GM21576 (cell line): ENCODE results near the gene RYR3.

Experiments
- ATAC-seq: cut with Tn5 transposase; IDR thresholded peaks from one replicate; pipeline ENCODE4 v1.9.1; 2021; ENCODE audit warnings: mild to moderate bottlenecking, moderate library complexity; ENCODE audit not compliant: unreplicated experiment

RYR3 gene

DNA sequence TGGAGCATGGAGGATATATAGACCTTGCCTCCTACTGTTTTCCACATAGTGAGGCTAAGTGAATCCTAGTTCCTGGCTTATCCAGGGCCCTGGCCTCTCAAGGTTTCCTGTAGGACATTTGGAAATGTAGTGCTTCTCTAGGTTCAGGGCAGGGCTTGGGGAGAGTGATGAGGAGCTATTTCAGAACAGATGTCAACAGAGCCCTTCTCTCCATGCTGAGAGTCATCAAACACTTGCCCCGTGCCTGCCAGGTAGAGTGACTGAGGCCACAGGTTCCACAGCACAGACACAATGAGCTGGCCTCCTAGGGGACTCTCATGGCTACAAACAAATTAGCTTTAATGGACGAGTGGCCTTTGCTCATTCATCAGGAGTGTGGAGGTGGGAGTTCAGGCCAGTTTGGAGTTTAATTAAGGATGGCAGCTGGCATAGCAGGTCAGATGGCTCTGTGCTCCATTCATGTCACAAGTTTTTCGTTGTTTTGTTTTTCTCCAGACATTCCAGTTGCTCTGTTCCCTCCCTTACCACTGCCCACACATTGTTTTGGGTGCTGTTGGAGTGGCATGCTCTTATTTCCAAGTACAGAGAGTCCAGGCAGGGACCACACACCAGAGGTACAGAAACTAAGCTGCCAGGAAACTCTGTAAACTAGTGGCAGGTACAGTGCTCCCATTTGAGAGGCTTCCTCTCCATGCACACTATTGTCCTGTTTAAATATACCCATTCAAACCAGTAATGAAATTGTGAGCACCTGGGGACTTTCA lies 189.8 kb downstream of the RYR3 start:
- no peak for ATAC-seq

GRCh38 chr15:33503681-33504080 lies 192.9 kb downstream of the RYR3 start:
- no peak for ATAC-seq

DNA sequence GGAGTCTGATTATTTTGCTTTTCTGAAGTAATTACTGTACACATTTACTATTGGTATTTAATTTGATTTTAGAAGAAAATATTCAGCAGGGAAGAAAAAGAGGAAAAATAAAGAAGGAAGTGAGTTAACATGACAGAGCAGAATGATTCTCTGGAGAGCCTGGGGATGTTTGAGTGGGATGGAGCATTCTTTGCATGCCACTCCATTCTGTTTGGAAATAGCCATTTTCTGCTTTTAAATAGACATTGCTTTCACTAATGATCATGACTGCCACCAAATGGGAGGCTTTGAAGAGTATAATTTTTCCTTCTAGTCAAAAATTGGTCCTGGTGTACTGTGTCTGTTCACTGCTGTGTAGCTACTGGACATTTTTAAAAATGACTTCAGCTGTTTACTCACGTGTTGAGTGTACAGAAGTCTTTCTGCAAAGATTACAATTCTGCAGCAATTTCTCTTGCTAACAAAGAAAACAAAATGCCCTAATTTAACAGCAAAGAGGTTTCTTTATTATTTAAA lies 196.1 kb downstream of the RYR3 start:
- no peak for ATAC-seq

GRCh38 chr15:33508703-33509102 lies 197.9 kb downstream of the RYR3 start:
- ATAC-seq: no peak

DNA sequence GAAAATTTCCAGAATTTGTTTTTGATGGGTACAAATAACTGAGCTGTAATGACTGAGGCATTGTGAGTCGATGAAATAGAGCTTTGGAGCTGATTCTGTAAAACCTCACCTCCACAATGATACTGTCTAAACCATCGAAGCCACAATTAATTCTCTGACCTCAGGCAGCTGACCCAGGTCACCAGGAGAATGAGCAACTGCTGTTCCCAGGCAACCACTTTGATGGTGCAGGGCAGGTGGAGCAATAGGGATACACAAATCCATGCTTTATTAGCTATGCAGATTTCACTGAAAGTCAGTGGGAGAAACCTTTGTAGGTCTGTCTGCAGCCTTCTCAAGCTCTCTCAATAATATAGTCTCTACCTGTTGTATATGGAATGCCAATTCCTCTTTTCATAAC lies 204.4 kb downstream of the RYR3 start:
- no peak for ATAC-seq

DNA sequence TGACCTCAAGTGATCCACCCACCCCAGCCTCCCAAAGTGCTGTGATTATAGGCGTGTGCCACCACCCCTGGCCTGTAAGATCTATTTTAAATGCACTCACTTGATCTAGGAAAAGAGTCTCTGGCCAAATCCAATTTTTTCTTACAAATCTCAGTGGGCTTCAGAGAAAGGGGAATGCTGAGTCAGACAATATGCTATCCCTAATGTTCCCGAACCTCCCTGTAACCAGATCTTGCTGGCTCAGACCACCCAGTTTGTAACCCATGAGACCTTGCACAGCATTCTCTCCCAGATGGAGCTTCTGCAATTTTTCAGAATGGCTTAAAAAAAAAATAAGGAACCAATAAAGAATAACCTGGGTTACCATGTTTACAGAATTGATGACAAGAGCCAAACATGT lies 205.8 kb downstream of the RYR3 start:
- no peak for ATAC-seq

- no peak for ATAC-seq
Measured at GRCh38 chr15:33517944-33518343, 207.2 kb downstream of the RYR3 start.

DNA sequence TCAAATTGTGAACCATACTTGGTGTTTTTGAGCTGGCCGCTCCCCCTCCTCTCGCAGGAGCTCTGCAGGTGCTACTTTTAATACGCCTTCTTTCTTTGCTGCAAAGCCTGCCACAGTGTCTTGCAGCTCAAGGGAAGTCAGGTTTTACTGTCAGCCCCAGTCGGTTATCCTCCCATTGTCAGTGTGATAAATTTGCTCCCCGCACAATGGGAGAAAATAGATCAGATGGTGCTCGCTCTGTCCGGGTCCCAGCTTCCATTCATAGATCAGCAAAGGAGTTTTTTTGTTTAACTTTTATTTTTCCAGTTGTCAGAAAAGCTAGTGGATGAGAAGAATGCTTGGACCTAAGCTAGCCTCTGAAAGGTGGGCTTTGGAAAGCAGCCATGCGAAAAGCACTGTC lies 207.7 kb downstream of the RYR3 start:
- no peak for ATAC-seq

DNA sequence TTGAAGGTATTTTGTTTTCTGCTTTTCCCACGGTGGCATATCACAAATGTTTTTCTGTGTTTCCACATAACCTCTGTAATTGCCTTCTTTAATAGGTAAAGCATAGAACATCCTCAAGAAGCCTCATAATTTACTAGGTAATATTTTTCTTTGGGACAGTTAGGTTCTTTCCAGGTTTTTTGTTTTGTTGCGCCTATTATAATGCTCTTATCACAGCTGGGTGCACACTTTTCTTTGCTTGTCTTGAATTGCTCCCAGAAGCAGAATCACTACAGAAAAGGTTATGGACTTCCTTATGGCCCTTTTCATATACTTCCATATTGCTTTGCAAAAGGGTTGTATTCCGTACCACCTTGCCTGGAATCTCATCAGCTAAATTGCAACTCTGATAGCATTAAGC lies 213.5 kb downstream of the RYR3 start:
- ATAC-seq: no peak

DNA sequence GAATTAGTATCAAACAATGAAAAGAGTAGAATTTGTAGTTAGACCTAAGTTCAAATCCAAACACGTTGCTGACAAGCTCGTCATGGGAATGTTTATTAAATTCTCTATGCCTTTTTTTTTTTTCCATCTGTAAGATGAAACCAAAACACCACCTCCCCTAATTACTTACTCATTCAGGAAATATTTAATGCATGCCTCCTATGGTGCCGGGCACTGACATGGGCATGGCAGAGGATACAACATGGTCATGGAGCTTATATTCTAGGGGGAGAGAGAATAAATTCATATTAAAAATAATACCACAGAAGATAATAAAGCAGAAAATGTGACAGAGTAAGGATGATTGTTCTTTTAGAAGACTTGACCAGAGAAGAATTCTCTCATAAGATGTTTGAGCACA lies 215.8 kb downstream of the RYR3 start:
- no peak for ATAC-seq

- ATAC-seq: no peak
Measured at GRCh38 chr15:33533197-33533596, 222.4 kb downstream of the RYR3 start.

DNA sequence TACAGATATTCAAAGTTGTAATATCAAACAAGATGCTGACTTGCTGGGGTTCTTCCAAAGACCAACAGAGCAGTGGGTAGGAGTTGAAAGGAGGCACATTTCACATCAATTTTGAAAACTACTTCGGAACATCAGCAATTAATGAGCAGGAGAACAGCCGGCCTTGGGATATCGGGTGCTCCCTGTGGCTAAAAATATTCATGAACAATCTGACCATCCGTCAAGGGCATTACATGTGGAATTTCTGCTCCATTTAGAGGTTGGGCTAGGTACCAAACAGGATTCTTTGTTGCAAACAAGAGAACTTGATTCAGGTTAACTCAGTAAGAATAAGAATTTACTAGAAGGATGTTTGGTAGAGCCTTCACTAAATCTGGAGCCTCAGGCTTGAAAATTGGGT lies 223.9 kb downstream of the RYR3 start:
- ATAC-seq: no peak

DNA sequence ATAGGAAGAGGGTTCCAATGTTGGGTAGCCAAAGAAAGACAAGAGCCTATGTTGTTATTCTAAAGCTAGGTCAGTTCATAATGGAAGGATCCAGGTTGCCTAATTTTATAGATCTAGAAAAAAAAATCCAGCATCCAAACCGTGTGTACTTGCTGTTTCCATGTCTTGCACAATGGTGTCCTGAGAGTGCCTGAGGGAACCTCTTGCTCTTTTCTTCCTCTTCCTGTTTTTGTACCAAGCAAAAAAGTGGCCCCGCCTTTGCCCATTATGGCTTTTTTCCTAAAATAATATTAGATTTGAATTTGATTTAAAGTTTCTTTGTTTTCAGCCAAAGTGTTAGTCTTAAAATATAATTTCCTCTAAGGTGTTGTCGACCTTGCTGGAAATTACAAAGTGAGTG lies 224.4 kb downstream of the RYR3 start:
- ATAC-seq: no peak

DNA sequence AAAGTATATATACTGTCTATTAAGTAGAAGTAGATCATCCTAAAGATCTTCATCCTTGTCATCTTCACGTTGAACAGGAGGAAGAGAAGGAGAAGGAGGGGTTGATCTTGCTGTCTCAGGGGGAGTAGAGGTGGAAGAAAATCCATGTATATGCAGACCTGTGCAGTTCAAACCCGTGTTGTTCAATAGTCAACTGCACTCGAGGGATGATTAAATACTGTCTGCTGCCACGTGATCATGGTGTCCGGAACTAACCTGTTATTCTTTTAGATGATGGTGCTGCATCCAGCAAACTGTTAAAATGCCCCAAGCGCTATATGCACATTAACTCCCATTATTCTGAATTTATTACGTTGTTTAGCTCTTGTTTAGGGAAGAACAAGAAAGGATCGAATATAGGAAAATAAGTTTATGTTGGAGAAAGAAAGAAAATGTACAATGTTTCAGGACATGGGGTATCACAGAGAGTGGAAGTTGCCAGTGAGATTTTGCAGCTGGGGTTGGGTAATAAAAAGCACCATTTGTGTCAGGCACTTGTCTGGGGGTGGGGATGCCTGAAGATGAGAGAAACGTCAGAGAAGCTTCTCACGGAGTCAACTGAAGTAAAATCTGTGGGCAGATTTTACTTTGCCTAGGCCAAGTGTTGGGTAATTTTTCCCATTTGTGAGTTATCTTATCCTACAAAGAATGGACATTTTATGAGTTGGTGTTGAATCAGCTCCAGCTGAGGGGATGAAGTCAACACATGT lies 229.2 kb downstream of the RYR3 start:
- ATAC-seq: no peak

DNA sequence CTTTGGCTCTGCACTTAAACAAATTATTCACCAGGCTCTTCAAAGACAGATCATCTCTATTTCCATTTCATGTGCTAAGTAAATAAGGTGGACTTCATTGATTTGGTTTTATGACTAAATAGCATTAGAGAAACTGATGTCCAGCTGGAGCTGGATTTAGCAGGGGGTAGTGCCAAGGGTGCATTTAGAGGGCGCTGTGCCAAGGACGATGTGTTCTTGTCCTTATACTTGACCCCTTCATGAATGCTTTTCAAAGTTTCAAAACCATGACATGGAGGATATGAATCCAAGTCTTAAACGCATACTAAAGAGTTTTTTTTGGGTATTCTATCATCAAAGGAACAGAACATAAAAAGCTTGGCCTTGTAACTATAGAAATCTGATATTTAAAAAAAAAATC lies 233.2 kb downstream of the RYR3 start:
- no peak for ATAC-seq

- ATAC-seq: no peak
Measured at GRCh38 chr15:33545866-33546265, 235.1 kb downstream of the RYR3 start.

DNA sequence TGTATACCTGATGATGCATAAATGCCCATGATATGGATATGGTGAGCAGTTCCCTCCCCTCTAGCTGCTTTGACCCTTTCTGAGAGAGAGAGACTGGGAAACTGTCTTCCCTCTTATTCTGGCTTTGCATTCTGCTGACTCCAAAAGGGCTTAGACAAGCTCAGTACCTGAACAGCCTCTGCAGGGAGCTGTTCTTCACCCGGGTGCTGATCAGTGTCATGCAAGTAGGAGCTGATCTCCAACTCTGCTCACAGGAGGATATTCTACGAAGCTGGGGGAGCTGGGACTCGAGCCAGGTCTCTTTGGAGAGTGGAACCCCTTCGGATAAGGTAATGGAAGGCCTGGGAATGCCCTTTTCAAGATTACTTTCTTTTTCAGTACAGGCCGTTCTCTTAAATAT lies 237.1 kb downstream of the RYR3 start:
- no peak for ATAC-seq

- ATAC-seq: no peak
Measured at GRCh38 chr15:33551860-33552259, 241.1 kb downstream of the RYR3 start.

DNA sequence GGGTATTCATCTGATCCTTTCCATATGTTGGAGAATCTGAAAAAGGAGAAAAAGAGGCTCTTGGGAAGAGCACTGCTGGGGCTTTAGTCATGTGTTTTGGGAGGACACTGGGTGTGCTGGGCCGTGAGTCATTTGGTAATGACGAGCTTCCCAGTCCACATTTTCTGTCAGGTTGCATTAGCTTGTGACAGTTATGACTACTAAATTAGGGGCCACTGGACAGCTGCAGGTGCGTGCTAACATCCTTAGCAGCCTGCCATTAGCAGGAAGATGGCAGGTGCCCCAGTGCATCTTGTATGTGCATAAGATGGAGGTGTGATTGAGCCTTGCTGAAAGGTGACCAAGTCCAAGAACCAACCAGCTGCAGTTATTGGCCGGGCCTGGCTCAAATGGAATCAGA lies 242.4 kb downstream of the RYR3 start:
- ATAC-seq: no peak

GRCh38 chr15:33559207-33559890 lies 248.6 kb downstream of the RYR3 start:
- no peak for ATAC-seq

DNA sequence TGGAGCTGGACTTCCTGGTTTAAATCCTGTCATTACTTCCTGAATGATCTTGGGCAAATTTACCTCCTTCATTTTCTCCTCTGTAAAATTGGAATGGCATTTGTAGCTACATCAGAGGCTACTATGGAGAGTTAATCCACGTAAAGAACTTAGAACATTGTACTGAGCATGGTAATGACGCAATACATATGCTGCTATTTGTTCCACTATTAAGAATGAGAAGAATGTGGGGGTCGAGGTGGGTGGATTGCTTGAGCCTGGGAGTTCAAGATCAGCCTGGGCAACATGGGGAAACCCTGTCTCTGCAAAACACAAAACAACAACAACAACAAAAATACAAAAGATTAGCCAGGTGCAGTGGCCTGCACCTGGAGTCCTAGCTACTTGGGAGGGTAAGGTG lies 250.6 kb downstream of the RYR3 start:
- no peak for ATAC-seq

GRCh38 chr15:33561967-33562366 lies 251.2 kb downstream of the RYR3 start:
- no peak for ATAC-seq
